ENCODE data around the gene EFNA5. TPM values are rescaled to one million over a fixed set of nuclear protein-coding genes. Genes with fewer than 3 reads are reported as not detected.

The EFNA5 gene
- total RNA-seq, 1 donor from 2014 or later = 43.0 TPM

- no peaks in the 10 kb centered on the region for H3K27me3 Mint-ChIP-seq (ENCODE audit: low read depth)
- no peaks in the 10 kb centered on the region for H3K36me3 Mint-ChIP-seq (ENCODE audit: low read depth)
- no peak for TF ChIP-seq CTCF (conservative IDR thresholded peaks at IDR 0.05)
- H3K4me1 Mint-ChIP-seq = peaks cover 52% of the 10 kb centered on the region
- no peak for DNase-seq (ENCODE audit: low read depth, low spot score)
- no peak overlapping the region for H3K27ac Mint-ChIP-seq (ENCODE audit: unreplicated experiment)
- H3K4me3 Mint-ChIP-seq = no peak overlapping the region
- no peaks in the 10 kb centered on the region for H3K9me3 Mint-ChIP-seq
Observed at GRCh38 chr5:107504424-107504823, 166.3 kb downstream of the EFNA5 start.

- Mint-ChIP-seq H3K36me3 (ENCODE audit: low read depth) (no peaks in the 10 kb centered on the region), H3K27ac (ENCODE audit: unreplicated experiment) (peak overlapping the region; percentile 15)
- no peak for DNase-seq (ENCODE audit: low read depth, low spot score)
Observed at GRCh38 chr5:107502676-107503060, 168.1 kb downstream of the EFNA5 start.

GRCh38 chr5:107501965-107502675, 168.6 kb downstream of the EFNA5 start:
- no peak for TF ChIP-seq CTCF (conservative IDR thresholded peaks at IDR 0.05)
- H3K9me3 Mint-ChIP-seq = no peaks in the 10 kb centered on the region
- H3K4me1 Mint-ChIP-seq = peaks cover 58% of the 10 kb centered on the region
- H3K27me3 Mint-ChIP-seq (ENCODE audit: low read depth) = no peaks in the 10 kb centered on the region
- no peaks in the 10 kb centered on the region for H3K36me3 Mint-ChIP-seq (ENCODE audit: low read depth)
- no peak overlapping the region for H3K4me3 Mint-ChIP-seq
- no peak overlapping the region for H3K27ac Mint-ChIP-seq (ENCODE audit: unreplicated experiment)
- DNase-seq (ENCODE audit: low read depth, low spot score) = no peak

More at GRCh38 chr5:107502676-107503060, 168.1 kb downstream of the EFNA5 start:
- Mint-ChIP-seq H3K4me3 (no peak overlapping the region), H3K27me3 (ENCODE audit: low read depth) (no peaks in the 10 kb centered on the region), H3K9me3 (no peaks in the 10 kb centered on the region), H3K4me1 (peaks cover 54% of the 10 kb centered on the region)
- TF ChIP-seq CTCF (conservative IDR thresholded peaks at IDR 0.05) = no peak

- no peaks in the 10 kb centered on the region for H3K27me3 Mint-ChIP-seq (ENCODE audit: low read depth)
- no peak for DNase-seq (ENCODE audit: low read depth, low spot score)
- peaks cover 54% of the 10 kb centered on the region for H3K4me1 Mint-ChIP-seq
- no peak overlapping the region for H3K27ac Mint-ChIP-seq (ENCODE audit: unreplicated experiment)
- no peak for TF ChIP-seq CTCF (conservative IDR thresholded peaks at IDR 0.05)
- H3K4me3 Mint-ChIP-seq = no peak overlapping the region
- peaks cover 2% of the 10 kb centered on the region for H3K36me3 Mint-ChIP-seq (ENCODE audit: low read depth)
- H3K9me3 Mint-ChIP-seq = peaks cover 2% of the 10 kb centered on the region
Observed at GRCh38 chr5:107500840-107501239, 169.9 kb downstream of the EFNA5 start.

- Mint-ChIP-seq H3K9me3 (peaks cover 2% of the 10 kb centered on the region), H3K4me3 (no peak overlapping the region), H3K36me3 (ENCODE audit: low read depth) (peaks cover 3% of the 10 kb centered on the region), H3K27me3 (ENCODE audit: low read depth) (no peaks in the 10 kb centered on the region), H3K4me1 (peaks cover 49% of the 10 kb centered on the region), H3K27ac (ENCODE audit: unreplicated experiment) (no peak overlapping the region)
- no peak for DNase-seq (ENCODE audit: low read depth, low spot score)
- TF ChIP-seq CTCF (conservative IDR thresholded peaks at IDR 0.05) = no peak
Observed at GRCh38 chr5:107500347-107500746, 170.4 kb downstream of the EFNA5 start.
